GM23248 (cell line): ENCODE data around the gene CLCN3.
"Not testable (repeated sequence)": the region's sequence is repeated elsewhere in the genome, so short reads cannot be mapped to it uniquely, and the experiment has no call there.

ENCODE experiments used
- EZH2 ChIP-seq: fragments of 200-600 bp; sonication (generic); IDR thresholded peaks from 2 replicates; pipeline ENCODE4 v1.6.1; 2018; ENCODE audit warnings: antibody characterized with exemption, mild to moderate bottlenecking; ENCODE audit not compliant: insufficient read depth, poor library complexity, severe bottlenecking
- EZH2phosphoT487 ChIP-seq: fragments of 200-600 bp; sonication (generic); IDR thresholded peaks from 2 replicates; pipeline ENCODE4 v1.6.1; 2018; ENCODE audit warnings: antibody characterized with exemption, moderate library complexity, mild to moderate bottlenecking, low read depth; ENCODE audit not compliant: insufficient read depth

DNA sequence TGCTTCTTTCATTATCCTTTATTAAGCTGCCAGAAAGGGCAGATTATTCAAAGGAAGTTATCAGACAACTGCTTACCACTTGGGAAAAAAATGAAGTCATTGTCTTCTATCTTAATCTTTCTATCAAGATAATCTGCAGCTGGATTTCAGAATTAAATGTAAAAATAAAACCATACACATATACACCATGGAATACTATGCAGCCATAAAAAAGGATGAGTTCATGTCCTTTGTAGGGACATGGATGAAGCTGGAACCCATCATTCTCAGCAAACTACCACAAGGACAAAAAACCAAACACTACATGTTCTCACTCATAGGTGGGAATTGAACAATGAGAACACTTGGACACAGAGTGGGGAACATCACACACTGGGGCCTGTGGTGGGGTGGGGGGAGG is 118.2 kb downstream of the CLCN3 start:
- TF ChIP-seq EZH2, EZH2phosphoT487: not testable (repeated sequence)
